HG03521 (cell line): ENCODE data around the gene CBR4.
"Not testable (repeated sequence)": the region's sequence is repeated elsewhere in the genome, so short reads cannot be mapped to it uniquely, and the experiment has no call there.

ENCODE experiments used
- ATAC-seq: cut with Tn5 transposase; IDR thresholded peaks from one replicate; pipeline ENCODE4 v1.9.1; 2021; ENCODE audit warnings: mild to moderate bottlenecking, moderate library complexity; ENCODE audit not compliant: unreplicated experiment

CBR4 gene

DNA sequence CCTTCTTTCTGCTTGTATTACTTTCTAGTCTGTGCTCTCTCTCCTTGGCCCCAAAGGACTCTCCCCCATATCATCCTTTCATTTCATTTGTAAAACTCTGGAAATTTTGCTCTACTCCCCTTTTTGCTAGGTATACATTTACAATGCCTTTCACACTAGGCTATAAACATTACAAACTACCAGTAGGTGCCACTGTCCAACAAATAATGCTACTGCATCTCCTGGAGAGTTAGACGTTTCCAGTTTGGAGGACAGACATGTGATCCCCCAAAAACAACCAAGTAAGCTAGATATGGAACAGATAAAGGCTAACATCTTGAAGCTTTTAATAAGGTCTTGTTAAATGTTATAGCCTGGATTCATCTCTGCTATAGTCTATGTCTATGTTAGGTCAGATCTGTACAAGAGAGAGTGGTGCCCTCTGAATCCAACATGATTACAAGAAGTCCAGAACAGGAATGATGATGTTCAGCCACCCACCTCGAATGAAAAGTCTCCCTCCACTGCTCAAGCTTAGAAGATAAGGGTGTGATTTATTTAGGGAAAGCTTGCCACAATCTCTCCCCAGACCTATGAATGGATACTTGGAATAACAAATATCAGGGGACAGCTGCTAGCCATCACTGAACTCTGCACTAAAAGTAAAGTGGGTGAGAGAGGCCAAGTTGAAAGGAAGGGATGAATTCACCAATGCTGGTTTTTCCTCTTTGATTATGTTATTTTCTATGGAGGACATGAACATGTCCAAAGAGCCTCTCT, 14.3 kb downstream of the CBR4 start:
- ATAC-seq: no peak

DNA sequence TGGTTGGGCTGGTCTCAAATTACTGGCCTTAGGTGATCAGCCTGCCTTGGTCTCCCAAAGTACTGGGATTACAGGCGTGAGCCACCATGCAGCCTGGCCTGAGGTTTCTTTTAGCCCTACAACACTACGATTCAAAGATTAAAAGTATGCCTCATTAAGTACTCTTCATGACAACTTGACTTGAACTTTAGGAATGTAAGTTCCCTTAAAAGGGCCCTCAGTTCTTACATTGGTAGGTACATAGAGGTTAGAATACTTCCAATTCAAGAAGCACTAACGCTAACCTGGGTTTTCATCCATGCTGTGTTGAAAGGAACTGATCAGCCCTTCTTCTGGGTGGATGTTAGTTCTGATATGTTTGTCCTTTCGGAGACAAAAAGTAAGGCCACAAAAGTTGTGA, 15.1 kb downstream of the CBR4 start:
- ATAC-seq: no peak

DNA sequence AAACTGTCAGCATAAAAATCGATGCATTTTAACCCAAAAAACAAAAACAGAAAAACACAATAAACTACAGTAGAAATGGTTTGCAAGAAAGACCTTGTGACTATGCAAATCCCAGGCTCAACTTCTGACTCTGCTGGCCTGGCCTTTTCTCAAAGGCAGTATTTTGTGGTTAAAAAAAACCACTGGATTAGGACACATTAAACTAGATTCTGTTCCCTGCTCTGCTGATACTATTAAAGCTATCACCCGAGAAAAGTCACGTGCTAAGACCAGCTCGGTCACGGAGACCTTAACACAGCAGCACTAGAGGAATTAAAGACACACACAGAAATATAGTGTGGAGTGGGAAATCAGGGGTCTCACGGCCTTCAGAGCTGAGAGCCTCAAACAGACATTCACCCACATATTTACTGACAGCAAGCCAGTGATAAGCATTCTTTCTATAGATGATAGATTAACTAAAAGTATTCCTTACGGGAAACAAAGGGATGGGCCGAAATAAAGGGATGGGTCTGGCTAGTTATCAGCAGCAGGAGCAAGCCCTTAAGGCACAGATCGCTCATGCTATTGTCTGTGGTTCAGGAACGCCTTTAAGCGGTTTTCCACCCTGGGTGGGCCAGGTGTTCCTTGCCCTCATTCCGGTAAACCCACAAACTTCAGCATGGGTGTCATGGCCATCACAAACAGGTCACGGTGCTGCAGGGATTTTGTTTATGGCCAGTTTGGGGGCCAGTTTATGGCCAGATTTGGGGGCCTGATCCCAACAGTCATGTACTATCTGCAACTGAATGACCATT, 16.1 kb downstream of the CBR4 start:
- no peak for ATAC-seq

DNA sequence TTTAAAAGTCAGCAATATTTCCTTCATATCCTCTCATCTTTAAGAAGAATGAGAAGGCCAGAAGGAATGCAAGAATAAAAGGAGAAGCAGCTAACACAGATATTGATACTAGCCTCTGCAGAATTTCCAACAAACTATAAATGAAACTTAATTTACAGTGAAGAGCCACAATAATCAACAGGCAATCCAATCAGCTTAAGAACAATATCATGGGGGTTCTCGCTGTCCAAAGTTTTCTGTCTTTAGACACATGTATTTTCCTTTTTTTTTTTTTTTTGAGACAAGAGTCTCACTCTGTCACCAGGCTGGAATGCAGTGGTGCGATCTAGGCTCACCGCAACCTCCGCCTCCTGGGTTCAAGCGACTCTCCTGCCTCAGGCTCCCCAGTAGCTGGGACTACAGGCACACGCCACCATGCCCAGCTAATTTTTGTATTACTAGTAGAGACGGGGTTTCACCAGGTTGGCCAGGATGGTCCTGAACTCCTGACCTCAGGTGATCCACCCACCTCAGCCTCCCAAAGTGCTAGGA, 17.0 kb downstream of the CBR4 start:
- not testable (repeated sequence) for ATAC-seq

DNA sequence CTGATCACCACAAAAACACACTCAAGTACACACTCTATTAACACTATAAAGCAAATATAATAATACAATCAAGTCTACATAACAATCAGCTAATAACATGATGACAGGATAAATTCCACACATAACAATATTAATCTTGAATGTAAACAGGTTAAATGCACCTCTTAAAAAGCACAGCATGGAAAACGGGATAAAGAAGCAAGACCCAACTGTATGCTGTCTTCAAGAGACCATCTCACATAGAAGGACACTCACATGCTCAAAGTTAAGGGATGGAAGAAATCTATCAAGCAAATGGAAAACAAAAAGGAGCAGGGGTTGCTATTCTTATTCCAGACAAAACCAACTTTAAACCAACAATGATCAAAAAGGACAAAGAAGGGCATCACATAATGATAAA, 28.1 kb downstream of the CBR4 start:
- no peak for ATAC-seq

DNA sequence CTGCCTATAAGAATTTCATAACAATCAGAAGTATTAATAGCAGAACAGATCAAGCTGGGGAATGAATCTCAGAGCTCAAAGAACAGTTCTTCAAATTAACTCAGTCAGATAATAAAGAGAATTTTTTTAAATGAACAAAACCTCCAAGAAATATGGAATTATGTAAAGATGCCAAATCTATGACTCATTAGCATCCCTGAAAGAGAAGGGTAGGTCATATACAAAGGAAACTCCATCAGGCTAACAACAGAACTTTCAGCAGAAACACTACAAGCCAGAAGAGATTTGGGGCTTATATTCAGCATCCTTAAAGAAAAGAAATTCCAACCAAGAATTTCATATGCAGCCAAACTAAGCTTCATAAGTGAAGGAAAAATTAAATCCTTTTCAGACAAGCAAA, 28.6 kb downstream of the CBR4 start:
- no peak for ATAC-seq

DNA sequence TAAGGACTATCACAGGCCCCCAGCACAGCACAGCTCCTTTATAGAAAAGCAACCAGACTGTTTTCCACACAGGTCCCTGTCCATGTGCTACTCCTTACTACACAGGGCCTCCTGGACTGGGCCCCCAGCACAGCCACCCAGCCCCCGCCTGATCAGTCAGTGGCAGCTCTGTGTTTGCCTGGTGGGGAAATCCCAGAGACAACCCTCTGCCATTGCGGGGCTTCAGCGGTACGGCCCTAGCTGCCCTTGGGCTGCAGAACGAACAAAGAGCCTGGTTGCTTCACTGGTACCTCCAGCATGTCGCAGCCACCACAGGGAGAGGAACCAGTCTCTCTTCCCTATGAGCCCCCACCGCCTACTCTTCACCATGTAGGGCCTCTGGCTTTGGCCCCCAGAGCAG, 30.7 kb downstream of the CBR4 start:
- ATAC-seq: no peak

DNA sequence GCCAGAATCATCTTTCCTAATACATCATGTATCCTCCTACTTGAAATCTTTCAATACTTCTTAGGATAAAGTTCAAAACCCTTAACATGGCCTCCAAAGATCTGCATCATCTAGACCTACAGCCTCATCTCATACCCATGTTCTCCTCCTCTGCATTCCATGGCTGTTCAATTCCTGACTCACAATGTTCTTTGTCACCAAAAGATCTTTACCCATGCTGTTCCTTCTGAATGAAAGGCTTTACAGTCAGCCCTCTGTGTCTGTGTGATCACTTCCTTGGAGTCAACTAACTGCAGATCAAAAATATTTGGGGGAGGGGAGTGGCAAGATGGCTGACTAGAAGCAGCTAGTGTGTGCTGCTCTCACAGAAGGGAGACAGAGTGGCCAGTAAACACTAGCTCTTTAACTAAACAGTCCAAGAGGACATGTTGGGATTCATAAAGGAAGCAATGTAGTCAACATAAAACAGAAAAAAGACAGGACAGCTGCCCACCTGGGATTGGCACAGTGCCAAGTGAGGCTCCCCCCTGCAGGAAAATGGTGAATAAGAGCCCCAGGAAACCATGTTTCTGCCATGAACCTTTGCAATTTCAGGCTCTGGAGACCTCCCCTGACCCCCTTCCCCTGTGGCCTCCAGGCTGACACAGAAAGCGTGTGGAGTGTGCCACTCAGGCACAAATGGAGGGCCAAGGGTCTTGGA, 31.9 kb downstream of the CBR4 start:
- no peak for ATAC-seq

DNA sequence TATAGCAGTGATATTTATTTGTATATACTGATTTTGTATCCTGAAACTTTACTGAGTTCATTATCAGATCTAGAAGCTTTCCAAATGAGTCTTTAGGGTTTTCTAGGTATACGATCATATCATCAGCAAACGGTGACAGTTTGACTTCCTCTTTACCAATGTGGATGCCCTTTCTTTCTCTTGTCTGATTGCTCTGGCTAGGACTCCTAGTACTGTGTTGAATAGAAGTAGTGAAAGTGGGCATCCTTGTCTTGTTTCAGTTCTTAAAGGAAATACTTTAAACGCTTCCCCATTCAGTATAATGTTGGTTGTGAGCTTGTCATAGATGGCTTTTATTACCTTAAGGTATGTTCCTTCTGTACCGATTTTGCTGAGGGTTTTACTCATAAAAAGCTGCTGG, 37.5 kb downstream of the CBR4 start:
- ATAC-seq: no peak

DNA sequence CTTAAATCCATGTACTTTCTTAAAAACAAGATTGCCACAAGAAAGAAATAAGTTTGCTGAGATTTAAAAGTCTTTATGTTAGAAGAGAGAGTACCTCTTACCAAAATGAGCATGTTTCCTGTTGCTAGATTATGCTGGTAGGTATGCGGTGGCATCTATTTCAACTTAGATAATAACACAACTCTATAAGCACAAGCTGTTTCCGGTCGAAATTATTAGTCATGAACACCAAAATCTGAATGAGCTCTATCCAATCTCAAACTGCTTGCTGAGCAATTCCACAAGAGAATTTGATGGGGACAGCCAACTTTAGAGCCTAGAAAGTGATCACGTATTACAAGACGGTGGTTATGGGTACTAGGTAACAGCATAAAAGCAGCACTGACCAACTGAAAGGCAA, 49.3 kb downstream of the CBR4 start:
- ATAC-seq: no peak

DNA sequence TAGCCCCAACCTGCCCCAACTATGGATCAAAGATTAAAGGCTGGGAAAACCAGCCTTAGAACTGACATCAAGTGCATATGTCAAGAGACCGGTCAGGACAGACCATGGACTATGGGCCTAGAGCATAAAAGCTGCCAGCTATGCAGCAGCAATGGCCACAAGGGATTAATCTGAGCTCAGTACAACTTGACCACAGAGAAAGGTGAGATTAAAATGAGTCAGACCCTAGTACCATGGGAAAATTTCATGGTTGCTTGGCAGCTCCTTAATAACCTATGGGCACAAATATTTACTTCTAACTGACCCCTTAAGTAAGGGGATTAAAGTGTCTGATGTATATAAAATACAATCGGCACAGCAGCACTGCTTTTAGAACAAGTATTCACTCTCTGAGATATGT, 54.4 kb downstream of the CBR4 start:
- no peak for ATAC-seq

DNA sequence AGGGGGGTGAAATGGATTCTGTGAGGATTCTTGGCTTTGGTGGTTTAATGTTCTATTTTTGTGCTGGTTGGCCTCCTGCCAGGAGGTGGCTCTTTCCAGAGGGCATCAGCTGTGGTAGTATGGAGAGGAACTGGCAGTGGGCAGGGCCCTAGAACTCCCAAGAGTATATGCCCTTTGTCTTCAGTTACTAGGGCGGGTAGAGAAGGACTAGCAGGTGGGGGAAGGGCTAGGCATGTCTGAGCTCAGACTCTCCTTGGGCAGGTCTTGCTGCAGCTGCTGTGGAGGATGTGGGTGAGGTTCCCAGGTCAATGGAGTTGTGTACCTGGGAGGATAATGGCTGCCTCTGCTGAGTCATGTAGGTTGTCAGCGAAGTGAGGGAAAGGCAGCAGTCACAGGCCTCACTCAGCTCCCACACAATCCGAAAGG, 57.2 kb downstream of the CBR4 start:
- ATAC-seq: not testable (repeated sequence)

DNA sequence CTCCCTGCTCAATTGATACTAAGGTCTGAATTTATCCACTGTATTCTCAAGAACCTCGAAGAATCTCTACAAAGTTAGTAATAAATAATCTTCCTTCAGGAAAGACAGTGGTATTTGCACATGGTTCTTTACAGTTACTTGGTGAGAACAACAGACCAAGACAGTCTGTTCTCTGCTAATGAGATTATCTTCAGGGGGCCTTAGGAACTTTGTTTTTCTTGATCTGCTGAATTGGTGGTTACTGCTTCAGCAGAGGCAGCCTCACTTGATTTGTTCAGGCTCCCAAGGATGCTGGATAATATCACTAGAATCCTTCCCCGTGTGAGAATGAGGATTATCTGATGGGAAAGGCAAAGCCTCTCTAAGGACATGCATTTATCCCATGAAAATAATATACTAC, 64.8 kb downstream of the CBR4 start:
- ATAC-seq: no peak

DNA sequence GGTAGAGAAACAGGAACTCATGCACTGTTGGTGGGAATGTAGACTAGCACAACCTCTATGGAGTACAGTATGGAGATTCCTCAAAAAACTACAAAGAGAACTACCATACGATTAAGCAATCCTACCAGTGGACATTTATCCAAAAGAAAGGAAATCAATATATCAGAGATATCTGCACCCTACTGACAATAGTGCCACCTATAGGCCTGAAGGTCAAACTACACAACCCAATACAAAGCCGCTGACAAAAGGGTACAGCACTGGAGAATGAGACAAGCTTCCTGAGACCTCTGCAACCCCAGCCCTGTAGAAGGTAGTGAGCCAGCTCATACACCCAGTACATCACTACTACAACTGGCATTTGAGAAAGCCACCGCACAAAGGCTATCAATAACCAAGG, 67.1 kb downstream of the CBR4 start:
- no peak for ATAC-seq
